GM12873 (cell line): ENCODE measurements around the gene CCDC91.

Experiments used
- CTCF ChIP-seq: IDR thresholded peaks from 2 replicates; pipeline ENCODE4 v1.5.1; 2012; ENCODE audit warnings: low read depth, mild to moderate bottlenecking, moderate library complexity, low read length, control low read depth; ENCODE audit not compliant: insufficient read depth; ENCODE audit errors: missing control alignments

The CCDC91 gene

GRCh38 chr12:28184375-28184774 is 5.9 kb upstream of the CCDC91 start:
- TF ChIP-seq CTCF = no peak

- no peak for TF ChIP-seq CTCF
Observed at GRCh38 chr12:28186500-28186899, 3.8 kb upstream of the CCDC91 start.

- TF ChIP-seq CTCF = no peak
Observed at GRCh38 chr12:28189784-28190320, 404 bp upstream of the CCDC91 start.

- TF ChIP-seq CTCF = no peak
Observed at GRCh38 chr12:28191051-28192048, 1.1 kb downstream of the CCDC91 start.

GRCh38 chr12:28192125-28192524 is 1.9 kb downstream of the CCDC91 start:
- TF ChIP-seq CTCF = no peak

- no peak for TF ChIP-seq CTCF
Observed at GRCh38 chr12:28202374-28203130, 12.3 kb downstream of the CCDC91 start.

- TF ChIP-seq CTCF = no peak
Observed at GRCh38 chr12:28209782-28210181, 19.5 kb downstream of the CCDC91 start.
